ENCODE data around the gene GINS2.

GRCh38 chr16:85708338-85708737, 19.6 kb upstream of the GINS2 start:
- TF ChIP-seq CTCF (conservative IDR thresholded peaks at IDR 0.05; ENCODE audit: low read length): no peak
- no peak for TF ChIP-seq EZH2phosphoT487 (IDR thresholded peaks at IDR 0.05; ENCODE audit: borderline replicate concordance)
